ENCODE measurements around the gene LRRC27.

LRRC27 gene

GRCh38 chr10:132390921-132391675, 59.1 kb downstream of the LRRC27 start:
- no peak for TF ChIP-seq RARB (CRISPR knock-in tag; IDR thresholded peaks at IDR 0.05)
- TF ChIP-seq CREB5 (CRISPR knock-in tag; IDR thresholded peaks at IDR 0.05; ENCODE audit: low read depth): no peak
- no peak for TF ChIP-seq TSHZ2 (CRISPR knock-in tag; IDR thresholded peaks at IDR 0.05)
- TF ChIP-seq ESRRG (CRISPR knock-in tag; IDR thresholded peaks at IDR 0.05): no peak
- no peak for ATAC-seq

GRCh38 chr10:132391676-132392020, 59.7 kb downstream of the LRRC27 start:
- no peak for ATAC-seq
- TF ChIP-seq CSRNP3 (CRISPR knock-in tag; IDR thresholded peaks at IDR 0.05): no peak
- TF ChIP-seq TSHZ2 (CRISPR knock-in tag; IDR thresholded peaks at IDR 0.05): no peak
- TF ChIP-seq GLIS3 (CRISPR knock-in tag; IDR thresholded peaks at IDR 0.05): no peak
- no peak for TF ChIP-seq CREB5 (CRISPR knock-in tag; IDR thresholded peaks at IDR 0.05; ENCODE audit: low read depth)
- TF ChIP-seq ARNTL (CRISPR knock-in tag; IDR thresholded peaks at IDR 0.05; ENCODE audit: borderline replicate concordance, low read depth): no peak
- no peak for TF ChIP-seq BACH2 (CRISPR knock-in tag; IDR thresholded peaks at IDR 0.05; ENCODE audit: borderline replicate concordance)
- no peak for TF ChIP-seq ZNF565 (CRISPR knock-in tag; conservative IDR thresholded peaks at IDR 0.05; ENCODE audit: low read depth)

- ATAC-seq: no peak
- TF ChIP-seq ZC3H10 (CRISPR knock-in tag; IDR thresholded peaks at IDR 0.05) (no peak), ZNF565 (CRISPR knock-in tag; conservative IDR thresholded peaks at IDR 0.05; ENCODE audit: low read depth) (no peak), GLIS3 (CRISPR knock-in tag; IDR thresholded peaks at IDR 0.05) (no peak), ZFP30 (CRISPR knock-in tag; IDR thresholded peaks at IDR 0.05) (no peak), POU6F1 (CRISPR knock-in tag; IDR thresholded peaks at IDR 0.05; ENCODE audit: borderline replicate concordance, low read depth) (no peak), ZNF70 (CRISPR knock-in tag; IDR thresholded peaks at IDR 0.05) (no peak), TCF4 (CRISPR knock-in tag; IDR thresholded peaks at IDR 0.05; ENCODE audit: borderline replicate concordance) (no peak), CSDC2 (CRISPR knock-in tag; IDR thresholded peaks at IDR 0.05) (no peak), ISL1 (CRISPR knock-in tag; IDR thresholded peaks at IDR 0.05) (no peak), PATZ1 (CRISPR knock-in tag; IDR thresholded peaks at IDR 0.05; ENCODE audit: borderline replicate concordance) (no peak), RARB (CRISPR knock-in tag; IDR thresholded peaks at IDR 0.05) (no peak), ARNTL (CRISPR knock-in tag; IDR thresholded peaks at IDR 0.05; ENCODE audit: borderline replicate concordance, low read depth) (no peak), ZFP3 (CRISPR knock-in tag; IDR thresholded peaks at IDR 0.05) (no peak), SNAI2 (CRISPR knock-in tag; IDR thresholded peaks at IDR 0.05) (no peak), OSR1 (CRISPR knock-in tag; IDR thresholded peaks at IDR 0.05) (no peak)
Measured at GRCh38 chr10:132392184-132392800, 60.3 kb downstream of the LRRC27 start.
